ENCODE data around the gene ARFRP1.

Gene ARFRP1

DNA sequence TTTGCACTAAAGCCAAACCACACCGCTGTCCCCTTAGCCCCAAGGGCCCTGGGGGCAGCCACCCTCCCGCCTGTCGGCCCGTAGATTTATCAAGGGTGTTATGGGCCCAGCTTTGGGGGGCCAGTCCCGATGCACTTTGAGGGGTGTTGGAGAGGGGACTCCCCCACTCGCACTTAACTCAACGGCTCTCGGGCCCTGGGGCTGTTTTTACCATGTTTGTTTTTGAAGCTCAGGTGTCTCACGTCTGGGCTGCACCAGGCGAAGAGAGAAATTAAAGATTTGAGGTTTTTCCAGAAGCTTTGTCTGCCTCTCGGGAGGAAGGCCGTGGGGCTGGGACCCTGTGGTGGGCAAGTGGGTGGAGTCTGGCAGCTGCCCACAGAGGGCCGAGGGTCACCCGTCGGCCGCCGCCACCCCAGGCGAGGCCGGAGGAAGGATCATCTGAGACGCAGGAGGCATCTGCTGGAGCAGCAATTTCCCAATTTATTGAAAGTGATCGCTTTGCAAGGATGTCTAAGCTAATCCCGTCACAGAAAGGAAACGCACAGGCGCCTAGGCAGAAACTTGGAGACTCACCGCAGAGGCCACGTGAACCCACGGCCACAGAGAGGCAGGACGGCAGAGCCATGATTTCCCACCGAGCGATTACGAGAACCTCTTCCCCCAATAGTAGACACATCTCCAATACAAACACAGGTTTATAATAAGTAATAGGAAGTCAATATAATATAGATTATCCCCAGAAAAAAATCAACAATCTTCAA is 35.6 kb upstream of the ARFRP1 start:
- DNase-seq (ENCODE audit: low read depth), result no peak

DNA sequence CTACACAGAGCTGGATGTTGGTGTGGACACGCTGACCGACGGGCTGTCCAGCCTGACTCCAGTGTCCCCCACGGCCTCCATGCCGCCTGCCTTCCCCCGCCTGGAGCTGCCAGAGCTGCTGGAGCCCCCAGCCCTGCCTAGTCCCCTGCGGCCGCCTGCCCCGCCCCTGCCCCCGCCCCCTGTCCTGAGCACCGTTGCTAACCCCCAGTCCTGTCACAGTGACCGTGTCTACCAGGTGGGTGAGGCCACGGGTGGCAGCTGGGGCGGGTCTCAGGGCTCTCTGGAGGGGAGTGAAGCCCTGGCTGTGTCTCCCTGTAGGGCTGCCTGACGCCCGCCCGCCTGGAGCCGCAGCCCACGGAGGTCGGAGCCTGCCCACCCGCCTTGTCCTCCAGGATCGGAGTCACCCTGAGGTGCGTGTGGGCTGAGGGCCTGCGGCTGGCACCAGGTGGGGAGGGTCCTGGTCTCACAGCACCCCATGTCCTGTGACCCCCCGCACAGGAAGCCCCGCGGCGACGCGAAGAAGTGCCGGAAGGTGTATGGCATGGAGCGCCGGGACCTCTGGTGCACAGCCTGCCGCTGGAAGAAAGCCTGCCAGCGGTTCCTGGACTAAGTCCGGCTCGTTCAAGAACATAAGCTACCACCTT is 34.7 kb upstream of the ARFRP1 start:
- no peak for DNase-seq (ENCODE audit: low read depth)

DNA sequence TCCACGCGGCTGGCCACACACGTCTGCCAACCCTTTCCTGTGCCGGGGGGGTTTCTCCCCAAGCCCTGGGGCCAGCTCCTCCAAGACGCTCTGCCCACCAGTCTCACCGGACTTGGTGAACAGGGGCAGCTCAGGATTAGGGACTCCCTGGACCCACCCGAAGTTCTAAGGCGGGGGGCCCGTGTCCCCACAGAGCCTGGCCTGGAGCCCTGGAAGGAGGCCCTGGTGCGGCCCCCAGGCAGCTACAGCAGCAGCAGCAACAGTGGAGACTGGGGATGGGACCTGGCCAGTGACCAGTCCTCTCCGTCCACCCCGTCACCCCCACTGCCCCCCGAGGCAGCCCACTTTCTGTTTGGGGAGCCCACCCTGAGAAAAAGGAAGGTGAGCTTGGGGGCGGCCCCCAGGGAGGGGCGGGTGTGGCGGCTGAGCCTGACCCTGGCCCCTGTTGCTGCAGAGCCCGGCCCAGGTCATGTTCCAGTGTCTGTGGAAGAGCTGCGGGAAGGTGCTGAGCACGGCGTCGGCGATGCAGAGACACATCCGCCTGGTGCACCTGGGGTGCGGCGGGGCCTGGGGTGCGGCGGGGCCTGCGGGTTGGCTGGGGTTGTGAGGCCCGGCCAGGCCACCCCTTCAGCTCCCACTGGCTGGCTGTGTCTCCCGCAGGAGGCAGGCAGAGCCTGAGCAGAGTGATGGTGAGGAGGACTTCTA is 34.1 kb upstream of the ARFRP1 start:
- DNase-seq (ENCODE audit: low read depth), result no peak

DNA sequence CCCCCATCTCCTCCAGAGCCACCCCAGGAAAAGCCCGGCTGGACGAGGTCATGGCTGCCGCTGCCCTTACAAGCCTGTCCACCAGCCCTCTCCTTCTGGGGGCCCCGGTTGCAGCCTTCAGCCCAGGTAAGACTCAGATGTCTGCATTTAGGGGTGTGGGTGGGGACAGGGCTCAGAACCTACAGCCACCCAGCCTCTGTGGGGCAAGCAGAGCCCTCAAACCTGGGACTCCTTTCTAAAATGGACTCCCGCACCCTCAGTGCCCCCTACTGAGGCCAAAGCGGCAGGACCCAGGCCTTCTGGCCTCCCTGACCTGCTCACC is 33.5 kb upstream of the ARFRP1 start:
- no peak for DNase-seq (ENCODE audit: low read depth)

DNA sequence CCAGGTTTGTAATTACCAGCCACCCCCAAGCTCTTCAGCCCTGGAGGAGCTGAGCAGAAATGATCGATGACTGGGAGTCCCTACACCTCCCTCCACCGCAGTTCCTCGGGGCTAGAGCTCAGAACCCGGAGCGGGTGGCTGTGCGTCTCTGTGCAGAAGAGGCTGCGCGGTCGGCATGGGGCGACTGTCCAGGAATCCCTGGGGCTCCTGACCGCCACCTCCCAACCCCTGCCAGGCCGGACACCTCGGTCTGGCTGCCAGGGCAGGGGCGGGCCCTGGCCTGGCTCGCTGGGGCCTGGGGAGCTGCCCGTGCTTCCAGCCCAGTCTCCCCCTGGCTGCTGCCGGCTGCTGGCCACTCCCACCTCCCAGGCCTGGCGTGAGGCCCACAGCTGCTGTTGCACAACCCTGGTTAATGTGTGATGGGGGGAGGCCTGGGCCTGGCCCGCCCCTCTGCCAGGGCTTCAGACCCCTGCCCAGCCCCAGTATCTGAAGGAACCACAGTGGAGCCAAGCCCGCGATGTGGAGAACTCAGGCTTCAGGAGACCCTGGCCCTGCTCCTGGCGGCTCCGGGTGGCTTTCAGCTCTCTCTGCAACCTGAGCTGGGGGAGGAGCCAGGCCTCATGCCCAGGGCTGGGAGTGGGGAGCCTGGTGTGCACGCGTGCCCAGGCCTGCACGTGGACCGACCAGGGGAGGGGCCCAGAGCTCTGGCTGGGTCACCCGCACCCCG is 33.0 kb upstream of the ARFRP1 start:
- peak; percentile 94 for DNase-seq (ENCODE audit: low read depth)

DNA sequence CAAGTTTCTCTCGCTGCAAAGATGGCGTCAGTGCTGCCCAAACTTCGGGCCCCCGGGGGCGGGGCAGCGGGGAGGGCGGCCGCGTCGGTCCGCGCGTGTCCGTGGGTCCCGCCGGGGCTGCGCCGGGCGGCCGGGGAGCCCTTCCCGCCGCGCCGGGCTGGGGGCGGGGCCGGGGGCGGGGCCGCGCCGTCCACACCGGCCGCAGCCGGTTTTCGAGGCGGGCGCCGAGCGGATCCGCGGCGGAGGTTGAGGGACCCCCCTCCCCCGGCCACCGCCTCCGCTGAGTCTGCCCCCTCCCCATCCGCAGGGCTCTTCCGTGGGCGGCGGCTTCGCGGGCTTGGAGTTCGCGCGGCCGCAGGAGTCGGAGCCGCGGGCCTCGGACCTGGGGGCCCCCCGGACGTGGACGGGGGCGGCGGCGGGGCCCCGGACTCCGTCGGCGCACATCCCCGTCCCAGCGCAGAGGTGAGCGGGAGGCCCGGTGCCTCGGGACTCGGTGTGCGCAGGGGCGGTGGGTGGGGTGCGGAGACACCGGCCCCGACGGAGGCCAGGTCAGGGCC is 32.4 kb upstream of the ARFRP1 start:
- peak; percentile 50 for DNase-seq (ENCODE audit: low read depth)

DNA sequence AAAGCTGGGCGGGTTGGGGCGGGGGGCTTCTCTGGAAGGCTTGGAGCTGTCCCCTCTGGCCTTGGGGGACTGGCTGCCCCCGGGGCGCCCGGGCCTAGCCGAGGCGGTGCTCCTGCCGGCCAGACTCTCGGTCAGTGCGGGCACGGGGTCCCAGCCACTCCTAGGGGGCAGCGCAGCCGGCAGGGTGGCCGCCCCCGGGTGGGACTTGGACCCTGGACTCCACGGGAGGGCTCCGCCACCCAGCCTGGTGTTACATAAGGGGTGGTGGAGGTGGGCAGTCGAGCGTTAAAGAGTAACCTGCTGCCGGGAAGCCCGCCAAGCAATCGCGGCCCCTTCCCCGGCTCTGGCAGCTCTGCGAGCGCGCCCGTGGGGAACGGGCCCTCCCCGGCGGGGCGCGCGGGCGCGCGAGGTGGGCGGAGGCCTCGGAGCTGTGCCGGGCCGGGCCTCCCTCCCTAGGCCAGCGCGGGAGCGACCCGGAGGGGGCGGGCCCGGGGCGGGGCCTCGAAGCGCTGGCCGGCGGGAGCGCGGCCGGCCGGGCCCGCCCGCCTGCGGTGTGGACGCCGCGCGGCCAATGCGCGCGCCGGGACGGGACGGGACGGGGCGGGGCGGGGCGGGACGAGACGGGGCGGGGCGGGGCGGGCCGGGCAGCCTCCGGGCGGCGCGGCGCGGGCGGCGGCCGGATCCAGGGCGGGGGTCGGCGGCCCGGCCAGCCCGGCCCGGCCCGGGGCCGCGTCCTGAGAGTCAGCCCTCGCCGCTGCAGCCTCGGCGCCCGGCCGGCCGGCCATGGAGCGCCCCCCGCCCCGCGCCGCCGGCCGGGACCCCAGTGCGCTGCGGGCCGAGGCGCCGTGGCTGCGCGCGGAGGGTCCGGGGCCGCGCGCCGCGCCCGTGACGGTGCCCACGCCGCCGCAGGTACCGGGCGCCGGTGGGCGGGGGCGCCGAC is 31.6 kb upstream of the ARFRP1 start, which contains the start of gene SLC2A4RG:
TSS of gene SLC2A4RG (plus strand) at position 647 of the 940 bp plus-strand sequence. CDS start at position 784, 137 bp downstream.
- peak; percentile 74 for DNase-seq (ENCODE audit: low read depth)

DNA sequence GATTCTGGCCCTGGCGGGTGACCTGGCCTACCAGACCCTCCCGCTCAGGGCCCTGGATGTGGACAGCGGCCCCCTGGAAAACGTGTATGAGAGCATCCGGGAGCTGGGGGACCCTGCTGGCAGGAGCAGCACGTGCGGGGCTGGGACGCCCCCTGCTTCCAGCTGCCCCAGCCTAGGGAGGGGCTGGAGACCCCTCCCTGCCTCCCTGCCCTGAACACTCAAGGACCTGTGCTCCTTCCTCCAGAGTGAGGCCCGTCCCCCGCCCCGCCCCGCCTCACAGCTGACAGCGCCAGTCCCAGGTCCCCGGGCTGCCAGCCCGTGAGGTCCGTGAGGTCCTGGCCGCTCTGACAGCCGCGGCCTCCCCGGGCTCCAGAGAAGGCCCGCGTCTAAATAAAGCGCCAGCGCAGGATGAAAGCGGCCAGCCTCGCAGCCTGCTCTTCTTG is 30.9 kb upstream of the ARFRP1 start:
- DNase-seq (ENCODE audit: low read depth), result peak; percentile 20

DNA sequence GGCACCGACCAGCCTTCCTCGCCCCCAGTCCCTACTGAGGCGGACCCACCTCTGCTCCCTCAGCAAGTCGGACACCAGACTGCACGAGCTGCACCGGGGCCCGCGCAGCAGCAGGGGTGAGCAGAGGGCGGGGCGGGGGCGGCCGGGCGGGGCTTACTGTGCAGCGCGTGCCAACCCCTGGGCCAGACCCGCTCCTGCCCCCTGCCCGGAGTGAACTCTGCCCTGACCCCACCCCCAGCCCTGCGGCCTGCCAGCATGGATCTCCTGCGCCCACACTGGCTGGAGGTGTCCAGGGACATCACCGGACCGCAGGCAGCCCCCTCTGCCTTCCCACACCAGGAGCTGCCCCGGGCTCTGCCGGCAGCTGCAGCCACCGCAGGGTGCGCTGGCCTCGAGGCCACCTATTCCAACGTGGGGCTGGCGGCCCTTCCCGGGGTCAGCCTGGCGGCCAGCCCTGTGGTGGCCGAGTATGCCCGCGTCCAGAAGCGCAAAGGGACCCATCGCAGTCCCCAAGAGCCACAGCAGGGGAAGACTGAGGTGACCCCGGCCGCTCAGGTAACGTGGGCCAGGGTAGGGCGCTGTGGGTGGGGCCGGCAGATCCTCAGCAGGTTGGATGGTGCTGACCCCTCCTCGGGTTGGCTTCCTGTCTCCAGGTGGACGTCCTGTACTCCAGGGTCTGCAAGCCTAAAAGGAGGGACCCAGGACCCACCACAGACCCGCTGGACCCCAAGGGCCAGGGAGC is 30.3 kb upstream of the ARFRP1 start:
- DNase-seq (ENCODE audit: low read depth), result no peak

DNA sequence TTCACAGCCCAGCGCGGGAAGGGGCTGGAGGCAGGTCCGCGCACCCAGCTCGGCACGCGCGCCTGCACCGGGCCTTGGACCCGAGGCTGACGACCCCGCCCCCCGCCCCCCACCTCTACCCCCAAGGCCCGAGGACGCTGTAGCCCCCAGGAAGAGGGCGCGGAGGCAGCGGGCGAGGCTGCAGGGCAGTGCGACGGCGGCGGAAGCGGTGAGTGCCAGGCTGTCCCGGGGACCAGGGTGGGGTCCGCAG is 29.8 kb upstream of the ARFRP1 start:
- DNase-seq (ENCODE audit: low read depth), result no peak

DNA sequence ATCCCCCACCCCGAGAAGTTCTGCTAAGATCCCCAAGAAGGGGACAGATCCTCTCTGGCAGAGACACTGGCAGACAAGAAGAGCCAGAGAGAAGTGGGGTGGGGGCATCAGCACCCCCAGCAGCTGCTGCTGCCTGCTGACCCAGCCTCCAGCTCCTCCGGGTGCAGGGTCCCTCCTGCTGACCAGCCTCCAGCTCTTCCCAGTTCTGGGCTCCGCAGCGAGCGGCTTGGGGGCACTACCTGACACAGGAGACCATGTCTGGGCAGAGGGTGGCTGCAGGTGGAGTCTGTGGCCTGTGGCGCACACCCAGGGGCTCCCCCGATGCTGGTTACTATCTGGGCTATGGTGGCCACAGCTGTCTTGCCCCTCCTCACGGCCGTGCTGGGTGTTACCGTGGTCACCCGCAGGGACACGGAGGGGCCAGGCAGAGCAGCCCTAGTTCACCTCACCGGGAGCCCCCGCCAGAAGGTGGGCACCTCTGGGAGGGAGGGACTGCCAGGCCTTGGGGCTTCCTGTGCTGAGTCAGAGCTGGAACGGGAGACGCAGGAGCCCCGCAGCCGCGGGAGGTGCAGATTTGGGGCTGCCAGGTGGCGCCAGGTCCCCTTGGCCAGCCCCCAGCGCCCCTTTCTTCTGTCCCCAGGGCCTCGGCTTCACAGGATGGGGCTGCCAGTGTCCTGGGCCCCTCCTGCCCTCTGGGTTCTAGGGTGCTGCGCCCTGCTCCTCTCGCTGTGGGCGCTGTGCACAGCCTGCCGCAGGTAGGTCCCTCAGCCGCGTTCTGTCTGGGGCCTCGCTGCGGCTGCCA is 29.3 kb upstream of the ARFRP1 start:
- DNase-seq (ENCODE audit: low read depth), result no peak

DNA sequence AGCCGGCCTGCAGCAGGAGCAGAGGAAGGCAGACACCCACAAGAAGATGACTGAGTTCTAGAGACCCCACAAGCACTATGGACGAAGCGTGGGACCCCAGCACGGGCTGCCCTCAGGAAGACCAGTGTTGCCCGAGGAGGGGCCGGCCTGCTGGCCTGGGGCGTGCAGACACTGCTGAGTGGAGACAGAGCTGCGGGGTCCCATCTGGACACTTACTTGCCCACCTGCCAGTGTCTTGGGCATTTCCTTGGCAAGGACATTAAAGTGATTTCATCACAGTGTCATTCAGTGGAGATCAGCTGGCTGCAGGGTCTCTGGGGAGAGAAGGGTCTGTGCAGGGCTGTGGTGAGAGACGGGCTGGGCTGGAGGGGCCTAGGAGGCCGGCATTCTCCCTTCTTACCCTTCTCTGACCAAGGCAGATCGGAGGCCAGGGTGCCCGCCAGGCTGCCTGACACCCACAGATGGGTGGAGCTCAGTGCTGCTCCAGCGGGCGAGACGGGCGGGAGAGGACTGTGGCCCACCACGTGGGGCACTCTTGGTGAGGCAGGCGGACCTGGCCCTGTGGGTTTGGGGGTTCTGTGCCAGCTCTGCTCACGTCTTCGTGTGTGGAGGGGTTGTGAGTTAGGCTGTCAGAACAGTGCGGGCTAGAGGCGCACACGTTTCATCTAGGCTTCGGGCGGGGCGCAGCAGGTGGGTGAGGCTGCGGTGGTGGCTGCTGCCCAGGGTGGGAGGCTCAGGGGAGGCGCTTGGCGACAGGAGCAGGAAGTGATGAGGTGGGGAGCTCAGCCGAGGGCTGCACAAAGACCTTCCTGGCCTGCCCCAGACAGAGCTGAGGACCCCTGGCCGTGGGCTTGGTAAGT is 28.3 kb upstream of the ARFRP1 start, which contains the start of gene LIME1:
TSS of gene LIME1 (plus strand) at position 806 of the 860 bp plus-strand sequence. CDS start 886 bp downstream, outside the sequence.
- DNase-seq (ENCODE audit: low read depth), result no peak

DNA sequence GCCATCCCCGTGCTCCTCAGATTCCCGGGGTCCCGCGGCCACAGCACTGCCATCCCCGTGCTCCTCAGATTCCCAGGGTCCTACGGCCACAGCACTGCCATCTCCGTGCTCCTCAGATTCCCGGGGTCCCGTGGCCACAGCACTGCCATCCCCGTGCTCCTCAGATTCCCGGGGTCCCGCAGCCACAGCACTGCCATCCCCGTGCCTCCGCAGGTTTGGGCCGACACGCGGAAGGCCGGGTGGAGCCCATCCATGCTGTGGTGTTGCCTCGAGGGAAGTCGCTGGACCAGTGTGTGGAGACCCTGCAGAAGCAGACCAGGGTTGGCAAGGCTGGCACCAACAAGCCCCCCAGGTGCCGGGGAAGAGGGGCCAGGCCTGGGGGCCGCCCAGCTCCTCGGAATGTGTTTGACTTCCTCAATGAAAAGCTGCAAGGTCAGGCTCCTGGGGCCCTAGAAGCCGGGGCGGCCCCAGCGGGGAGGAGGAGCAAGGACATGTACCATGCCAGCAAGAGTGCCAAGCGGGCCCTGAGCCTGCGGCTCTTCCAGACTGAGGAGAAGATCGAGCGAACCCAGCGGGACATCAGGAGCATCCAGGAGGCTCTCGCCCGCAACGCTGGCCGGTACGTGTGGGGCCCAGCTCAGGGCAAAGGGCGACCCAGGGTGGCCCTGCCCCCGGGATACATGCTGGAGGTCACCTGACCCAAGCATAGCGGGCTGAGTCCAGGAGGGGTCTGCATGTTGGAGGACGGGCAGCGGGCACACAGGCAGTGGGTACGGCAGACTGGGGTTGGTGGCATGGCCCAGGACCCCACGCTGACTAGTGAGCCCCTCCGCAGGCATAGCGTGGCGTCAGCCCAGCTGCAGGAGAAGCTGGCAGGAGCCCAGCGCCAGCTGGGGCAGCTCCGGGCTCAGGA is 27.4 kb upstream of the ARFRP1 start:
- no peak for DNase-seq (ENCODE audit: low read depth)

DNA sequence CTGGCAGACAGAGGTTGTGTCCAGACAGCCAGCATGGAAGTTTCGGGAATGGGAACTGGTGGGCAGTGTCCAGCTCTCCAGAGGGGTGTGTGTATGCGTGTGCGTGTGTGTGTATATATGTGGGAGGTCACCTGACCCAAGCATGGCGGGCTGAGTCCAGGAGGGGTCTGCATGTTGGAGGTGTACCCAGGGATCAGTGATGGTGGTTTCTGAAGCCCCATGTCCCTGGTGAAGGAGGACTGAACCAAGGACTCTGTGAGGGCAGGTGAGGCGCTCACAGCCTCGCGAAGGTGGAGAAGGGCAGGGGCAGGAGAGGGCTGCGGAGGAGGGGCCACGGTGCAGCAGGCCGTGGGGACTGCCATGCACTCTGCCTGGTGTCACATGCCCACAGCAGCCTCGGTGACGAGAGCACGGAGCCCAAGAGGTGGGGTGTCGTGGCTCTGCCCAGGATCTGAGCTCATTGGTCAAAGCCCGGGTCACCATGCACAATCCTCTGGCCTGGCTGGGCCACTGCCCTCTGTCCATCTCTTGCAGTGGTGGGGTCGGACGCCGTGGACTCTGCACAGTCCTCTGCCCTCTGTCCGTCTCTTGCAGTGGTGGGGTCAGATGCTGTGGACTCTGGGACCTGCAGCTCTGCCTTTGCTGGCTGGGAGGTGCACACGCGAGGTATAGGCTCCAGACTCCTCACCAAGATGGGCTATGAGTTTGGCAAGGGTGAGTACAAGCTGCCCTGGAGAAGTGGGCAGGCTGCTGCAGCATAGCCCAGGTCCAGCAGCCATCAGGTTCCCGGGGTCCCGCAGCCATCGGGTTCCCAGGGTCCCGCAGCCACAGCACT is 26.6 kb upstream of the ARFRP1 start:
- DNase-seq (ENCODE audit: low read depth), result no peak

DNA sequence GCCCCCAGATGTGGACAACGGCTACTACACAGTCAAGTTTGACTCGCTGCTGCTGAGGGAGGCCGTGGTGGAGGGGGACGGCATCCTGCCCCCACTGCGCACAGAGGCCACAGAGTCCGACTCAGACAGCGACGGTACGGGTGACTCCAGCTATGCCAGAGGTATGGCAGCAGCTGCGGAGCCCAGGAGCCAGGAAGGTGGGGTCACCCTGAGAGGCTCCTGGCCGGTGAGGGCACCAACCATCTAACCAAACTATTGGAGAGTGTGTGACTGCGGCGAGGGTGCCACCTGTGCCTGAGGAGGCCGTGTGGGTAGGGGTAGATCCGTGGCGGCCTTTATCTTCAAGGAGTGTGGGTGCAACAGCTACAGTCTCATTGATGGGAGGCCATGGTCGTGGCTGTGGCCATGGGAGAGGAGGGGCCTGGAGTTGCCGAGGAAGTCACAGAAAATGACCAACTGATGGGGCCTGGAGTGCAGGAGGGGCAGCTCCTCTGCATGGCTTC is 25.9 kb upstream of the ARFRP1 start:
- DNase-seq (ENCODE audit: low read depth), result no peak

DNA sequence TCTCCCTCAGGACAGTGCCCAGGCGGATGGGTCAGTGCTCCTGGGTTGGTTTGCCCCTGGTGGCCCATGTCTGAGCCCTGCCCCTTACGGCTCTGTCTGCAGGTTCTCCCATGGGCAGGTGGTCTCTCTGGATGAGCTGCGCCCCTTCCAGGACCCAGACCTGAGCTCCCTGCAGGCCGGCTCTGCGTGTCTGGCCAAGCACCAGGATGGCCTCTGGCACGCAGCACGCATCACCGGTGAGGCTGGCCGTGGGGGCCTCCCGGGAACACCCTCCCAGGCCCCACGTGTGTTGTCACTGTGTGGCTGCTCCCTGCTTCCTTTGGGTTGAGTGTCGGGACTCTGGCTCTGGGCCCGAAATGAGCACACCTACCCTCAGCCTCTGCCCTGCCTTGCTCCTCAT is 25.3 kb upstream of the ARFRP1 start:
- no peak for DNase-seq (ENCODE audit: low read depth)
